HG03108 (cell line): ENCODE data around the gene PMFBP1.

ENCODE experiments used
- ATAC-seq: cut with Tn5 transposase; IDR thresholded peaks from one replicate; pipeline ENCODE4 v1.9.1; 2021; ENCODE audit warnings: moderate library complexity; ENCODE audit not compliant: unreplicated experiment

Gene PMFBP1

GRCh38 chr16:72134507-72134906, 37.4 kb downstream of the PMFBP1 start:
- no peak for ATAC-seq

- no peak for ATAC-seq
These were observed 39.2 kb downstream of the PMFBP1 start for GRCh38 chr16:72132726-72133125.

DNA sequence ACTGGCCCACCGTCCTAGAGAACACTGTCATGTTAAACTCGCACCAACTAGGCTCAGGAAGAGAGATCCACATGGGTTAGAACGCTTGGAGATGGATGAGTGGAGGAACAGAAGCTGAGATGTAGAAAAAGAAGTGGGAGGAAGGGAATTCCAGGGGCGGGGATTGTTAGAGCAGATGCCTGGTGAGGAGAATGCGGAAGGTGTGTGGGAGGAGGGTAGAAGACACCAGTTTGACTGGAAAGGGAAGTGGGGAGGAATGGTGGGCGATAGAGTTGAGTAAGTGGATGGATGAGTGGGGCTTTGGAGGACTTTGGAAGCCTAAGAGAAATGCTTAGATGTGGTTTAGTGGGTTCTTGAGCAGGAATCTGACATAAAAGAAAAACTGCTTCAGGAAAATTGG, 40.9 kb downstream of the PMFBP1 start:
- ATAC-seq, result no peak

DNA sequence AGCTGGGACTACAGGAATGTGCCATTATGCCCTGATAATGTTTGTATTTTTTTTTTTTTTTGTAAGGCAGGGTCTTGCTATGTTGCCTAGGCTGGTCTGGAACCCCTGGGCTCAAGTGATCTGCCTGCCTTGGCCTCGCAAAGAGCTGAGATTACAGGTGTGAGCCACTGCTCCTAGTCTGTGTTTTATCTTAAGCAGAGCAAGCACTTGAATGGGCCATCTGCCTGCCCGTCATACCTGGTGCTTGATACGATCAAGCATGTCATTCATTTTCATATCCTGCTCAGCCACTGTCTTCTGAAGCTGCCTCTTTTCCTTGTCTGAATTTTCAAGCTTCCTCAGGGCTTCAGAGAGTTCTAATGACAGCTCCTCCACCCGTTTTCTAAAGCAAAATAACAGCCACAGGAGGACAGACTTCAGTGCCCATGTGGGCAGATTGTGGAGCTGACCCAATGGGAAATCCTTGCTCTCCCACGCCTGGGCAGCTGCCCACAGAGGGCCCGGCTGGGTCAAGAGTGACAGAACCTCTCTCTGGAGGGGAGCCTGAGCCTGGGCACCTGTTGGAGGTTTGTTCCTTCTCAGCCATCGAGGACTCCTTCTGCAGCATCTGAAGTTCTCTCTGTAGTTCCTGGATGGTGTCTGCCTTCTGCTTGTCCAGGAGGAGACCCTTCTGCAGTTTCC, 41.8 kb downstream of the PMFBP1 start:
- ATAC-seq, result no peak

GRCh38 chr16:72128701-72129100, 43.3 kb downstream of the PMFBP1 start:
- ATAC-seq, result no peak

- no peak for ATAC-seq
These were observed 45.6 kb downstream of the PMFBP1 start for GRCh38 chr16:72126429-72126765.

DNA sequence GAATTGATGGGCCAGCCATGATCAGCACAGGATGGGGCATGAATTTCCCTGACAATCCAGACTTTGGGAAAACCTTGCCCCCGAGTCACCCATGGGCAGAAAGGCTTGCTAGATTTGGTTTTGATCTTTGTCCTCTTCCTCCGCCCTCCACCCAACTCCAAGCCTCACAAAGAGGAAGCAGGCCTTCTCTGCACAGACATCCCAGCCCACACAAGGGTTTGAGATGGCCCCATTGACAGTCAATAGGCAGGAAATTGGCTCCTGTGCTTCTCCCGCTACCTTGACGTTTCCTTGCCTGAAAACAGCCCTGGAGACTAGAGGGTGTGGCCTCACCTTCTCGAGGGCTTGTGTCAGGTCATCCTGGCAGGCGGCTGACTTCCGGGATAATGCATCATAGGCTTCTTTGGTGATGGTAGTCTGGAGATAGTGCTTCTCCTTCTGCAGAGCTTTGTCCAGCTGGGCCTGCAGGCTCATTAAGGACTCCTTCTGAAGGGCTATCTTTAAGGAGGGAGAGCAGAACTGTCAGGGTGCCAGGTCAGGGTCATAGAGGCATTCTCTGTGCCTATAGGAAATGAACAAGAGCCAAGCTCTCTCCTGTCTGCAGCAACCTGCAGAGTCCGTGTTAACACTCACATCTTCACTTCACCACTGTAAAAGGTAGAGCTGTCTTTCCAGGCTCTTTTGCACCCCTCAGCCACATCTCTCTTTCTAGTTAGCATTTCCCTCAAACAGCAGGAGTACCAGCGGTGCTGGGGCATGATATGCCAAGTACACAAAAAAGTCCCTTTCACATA, 46.1 kb downstream of the PMFBP1 start:
- no peak for ATAC-seq

- ATAC-seq, result peak; percentile 58
These were observed 47.0 kb downstream of the PMFBP1 start for GRCh38 chr16:72124761-72125634.

- no peak for ATAC-seq
These were observed 47.8 kb downstream of the PMFBP1 start for GRCh38 chr16:72124148-72124547.

DNA sequence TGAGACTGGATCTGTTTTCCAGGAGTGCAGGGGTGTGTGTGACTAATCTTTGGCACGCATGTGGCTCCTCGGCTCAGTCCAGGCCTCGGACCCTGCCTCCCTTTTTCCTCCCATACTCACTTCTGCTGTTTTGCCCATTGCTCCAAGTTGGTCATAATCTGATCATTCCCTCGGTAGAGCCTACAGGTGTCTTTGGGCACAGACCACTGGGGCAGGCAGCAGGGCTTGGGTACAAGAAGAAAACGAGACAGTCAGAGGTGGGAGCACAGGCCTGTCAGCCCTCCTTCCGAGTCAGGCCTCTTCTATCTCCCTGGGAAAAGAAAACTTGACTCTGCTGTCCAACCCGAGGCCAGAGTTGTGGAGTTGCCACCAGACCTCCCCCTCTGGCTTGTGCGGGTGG, 48.5 kb downstream of the PMFBP1 start:
- ATAC-seq, result no peak

DNA sequence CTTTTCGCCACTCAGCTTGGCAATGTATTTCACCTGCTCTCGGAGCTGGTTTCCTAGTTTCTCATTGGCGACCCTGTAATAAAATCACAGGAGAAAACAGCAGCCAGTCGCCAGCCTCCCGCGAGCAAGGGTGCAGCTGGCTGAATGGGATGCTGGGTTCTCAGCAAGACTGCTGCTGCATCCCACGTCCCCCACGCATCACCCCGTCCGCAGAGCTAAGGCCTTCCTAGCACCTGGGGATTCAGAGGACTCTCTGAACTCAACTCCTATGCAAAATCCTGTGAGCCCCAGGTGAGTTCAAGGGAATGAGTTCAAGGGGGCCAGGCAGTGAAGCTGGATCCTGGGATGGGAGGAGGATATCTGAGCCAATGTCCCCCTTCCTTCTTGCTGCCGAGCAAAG, 49.0 kb downstream of the PMFBP1 start:
- ATAC-seq, result no peak

- no peak for ATAC-seq
These were observed 49.6 kb downstream of the PMFBP1 start for GRCh38 chr16:72122308-72122707.

DNA sequence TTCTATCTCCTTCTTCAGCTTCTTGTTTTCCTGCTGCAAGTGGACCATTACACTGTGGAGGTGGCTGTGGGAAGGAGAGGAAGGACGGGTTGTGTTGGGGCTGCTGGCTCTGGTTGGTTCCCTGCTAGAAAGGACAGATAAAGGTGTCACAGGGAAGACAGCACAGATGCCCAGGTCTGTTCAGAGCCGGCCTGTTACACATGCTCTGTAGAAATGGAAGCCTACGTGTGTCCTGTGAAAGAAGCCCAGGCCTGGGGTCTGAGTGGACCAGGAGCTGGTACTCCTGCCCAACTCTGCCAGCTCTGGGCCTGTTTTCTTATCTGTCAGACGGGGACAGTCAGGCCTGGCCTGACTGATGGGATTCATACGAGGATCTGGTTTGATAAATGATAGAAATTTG, 51.9 kb downstream of the PMFBP1 start:
- no peak for ATAC-seq

DNA sequence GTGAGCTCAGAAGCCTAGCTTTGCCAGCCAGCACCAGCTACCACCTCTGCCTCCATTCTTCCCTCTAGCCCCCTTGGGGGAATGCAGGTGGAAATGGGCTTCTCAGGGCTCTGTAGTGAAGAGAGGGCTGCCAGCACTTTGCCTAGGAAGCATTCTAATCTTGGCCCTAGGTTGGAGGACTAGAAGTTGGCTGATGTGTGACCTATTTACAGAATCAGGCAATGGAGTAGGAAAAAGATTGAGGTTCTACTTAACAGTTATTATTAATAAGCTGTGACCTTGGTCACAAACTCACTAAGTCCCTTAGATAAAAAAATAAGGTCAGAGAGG, 58.4 kb downstream of the PMFBP1 start:
- ATAC-seq, result no peak

GRCh38 chr16:72112906-72113615, 58.9 kb downstream of the PMFBP1 start:
- no peak for ATAC-seq

- ATAC-seq, result no peak
These were observed 59.5 kb downstream of the PMFBP1 start for GRCh38 chr16:72112452-72112792.

- ATAC-seq, result no peak
These were observed 60.1 kb downstream of the PMFBP1 start for GRCh38 chr16:72111657-72112451.

- no peak for ATAC-seq
These were observed 61.0 kb downstream of the PMFBP1 start for GRCh38 chr16:72110662-72111615.

- ATAC-seq, result no peak
These were observed 61.9 kb downstream of the PMFBP1 start for GRCh38 chr16:72109966-72110530.
